H1 (cell line): ENCODE data around the gene AFF4. TPM values are rescaled to one million over a fixed set of nuclear protein-coding genes. Genes with fewer than 3 reads are reported as not detected.
A peak's percentile ranks its signal among the peaks of the same experiment; 100 is the strongest.

Source experiments
- CTCF ChIA-PET: fragments of 300-600 bp; sonication (Branson Sonifier 250); formaldehyde crosslinking; loops from one replicate; lab custom pipeline; 2021; ENCODE audit not compliant: partially characterized antibody; lab: Charles Lee
- POLR2A ChIA-PET: fragments of 300-600 bp; sonication (Branson Sonifier 250); formaldehyde crosslinking; loops from one replicate; lab custom pipeline; 2021; ENCODE audit warnings: inconsistent platforms; ENCODE audit not compliant: partially characterized antibody; lab: Charles Lee
- DNase-seq, 2 experiments: peaks; one replicate each; pipeline versions ENCODE4 v3.0.0 to v3.0.0-alpha.2; 2010 to 2022; ENCODE audit warnings: low spot score in 2 of 2, low read depth in 1 of 2, mixed read lengths in 1 of 2
- FAIRE-seq: peaks from 2 replicates; lab custom pipeline; 2011; peaks lifted over from hg19 to GRCh38; lab: Jason Lieb, UNC
- H2AFZ ChIP-seq: 2 replicates; pipeline ENCODE4 v1.8.1; 2012; ENCODE audit warnings: low read length, inconsistent platforms
- H2AK5ac ChIP-seq: 2 replicates; pipeline ENCODE4 v1.6.1; 2013; ENCODE audit warnings: low read depth, low read length
- H2BK120ac ChIP-seq: replicated peaks from 2 replicates; pipeline ENCODE3; 2013; ENCODE audit warnings: low read depth, low read length, inconsistent platforms
- H2BK12ac ChIP-seq: 2 replicates; pipeline ENCODE4 v1.6.1; 2013; ENCODE audit warnings: low read depth, low read length
- H2BK15ac ChIP-seq: 2 replicates; pipeline ENCODE4 v1.6.1; 2013; ENCODE audit warnings: low read length
- H2BK20ac ChIP-seq: 2 replicates; pipeline ENCODE4 v1.6.1; 2013; ENCODE audit warnings: low read length
- H2BK5ac ChIP-seq: 2 replicates; pipeline ENCODE4 v1.6.1; 2013; ENCODE audit warnings: low read depth, low read length
- H3K14ac ChIP-seq: 2 replicates; pipeline ENCODE4 v1.6.1; 2013; ENCODE audit warnings: inconsistent platforms; ENCODE audit not compliant: insufficient read length
- H3K18ac ChIP-seq: 2 replicates; pipeline ENCODE4 v1.6.1; 2013; ENCODE audit warnings: low read length; ENCODE audit errors: extremely low read depth
- H3K23ac ChIP-seq: 2 replicates; pipeline ENCODE4 v1.6.1; 2013; ENCODE audit warnings: inconsistent platforms; ENCODE audit not compliant: insufficient read length
- H3K23me2 ChIP-seq: 2 replicates; pipeline ENCODE4 v1.6.1; 2013; ENCODE audit warnings: low read depth, low read length
- H3K27ac ChIP-seq: 2 replicates; pipeline ENCODE4 v1.6.1; 2011; ENCODE audit warnings: low read depth, low read length, inconsistent platforms
- H3K27me3 ChIP-seq, 4 experiments: replicated peaks in 1 of 4; 1 replicate in 1 of 4; 2 replicates in 3 of 4; pipeline versions ENCODE4 v1.6.1 to v1.8.1; 2011 to 2013; ENCODE audit warnings: low read length in 3 of 4, mild to moderate bottlenecking in 3 of 4, inconsistent platforms in 2 of 4, mixed read lengths in 2 of 4, moderate library complexity in 1 of 4; ENCODE audit not compliant: control insufficient read depth in 3 of 4, insufficient read depth in 3 of 4; ENCODE audit errors: extremely low read depth in 1 of 4
- H3K36me3 ChIP-seq, 4 experiments: 2 replicates each; pipeline versions ENCODE4 v1.6.1 to v1.8.1; 2011 to 2013; ENCODE audit warnings: mild to moderate bottlenecking in 4 of 4, low read length in 3 of 4, moderate library complexity in 2 of 4, control low read depth in 1 of 4, inconsistent platforms in 1 of 4; ENCODE audit not compliant: insufficient read depth in 4 of 4, control insufficient read depth in 2 of 4
- H3K4ac ChIP-seq: replicated peaks from 2 replicates; pipeline ENCODE3; 2013; ENCODE audit warnings: low read length, low read depth, mixed read lengths, inconsistent platforms; ENCODE audit not compliant: insufficient read length
- H3K4me1 ChIP-seq, 4 experiments: replicated peaks in 1 of 4; 1 replicate in 1 of 4; 2 replicates in 3 of 4; pipeline versions ENCODE4 v1.6.1 to v1.8.1; 2011 to 2013; ENCODE audit warnings: low read length in 3 of 4, inconsistent platforms in 2 of 4, mixed read lengths in 1 of 4; ENCODE audit not compliant: insufficient read depth in 4 of 4, control insufficient read depth in 3 of 4
- H3K4me2 ChIP-seq, 2 experiments: 2 replicates each; pipeline versions ENCODE4 v1.6.1 to v1.8.1; 2011 to 2013; ENCODE audit warnings: low read depth in 2 of 2, low read length in 2 of 2, control low read depth in 1 of 2, inconsistent platforms in 1 of 2, mild to moderate bottlenecking in 1 of 2; ENCODE audit not compliant: insufficient read depth in 1 of 2
- H3K4me3 ChIP-seq, 4 experiments: fragments of 200-600, 300-600 bp in 1 of 4; sonication (generic), shearing (Covaris generic), sonication (Bioruptor Twin) in 1 of 4; 2 replicates each; pipeline versions ENCODE4 v1.5.1 to v1.8.1; 2011 to 2016; ENCODE audit warnings: low read length in 4 of 4, low read depth in 3 of 4, control low read depth in 2 of 4, inconsistent platforms in 2 of 4, mild to moderate bottlenecking in 2 of 4, mixed read lengths in 1 of 4, moderate library complexity in 1 of 4; ENCODE audit not compliant: insufficient read depth in 2 of 4; ENCODE audit errors: extremely low read depth in 1 of 4
- H3K56ac ChIP-seq: replicated peaks from 2 replicates; pipeline ENCODE3; 2013; ENCODE audit warnings: low read depth, mild to moderate bottlenecking, mixed read lengths, low read length, inconsistent platforms; ENCODE audit not compliant: insufficient read length
- H3K79me1 ChIP-seq: 2 replicates; pipeline ENCODE4 v1.6.1; 2013; ENCODE audit warnings: low read depth, low read length, control low read depth
- H3K79me2 ChIP-seq, 2 experiments: 2 replicates each; pipeline versions ENCODE4 v1.6.1 to v1.8.1; 2012 to 2013; ENCODE audit warnings: low read length in 2 of 2, mild to moderate bottlenecking in 2 of 2, inconsistent platforms in 1 of 2; ENCODE audit not compliant: insufficient read depth in 2 of 2, control insufficient read depth in 1 of 2
- H3K9ac ChIP-seq, 4 experiments: replicated peaks in 1 of 4; 1 replicate in 1 of 4; 2 replicates in 3 of 4; pipeline versions ENCODE4 v1.6.1 to v1.8.1; 2011 to 2013; ENCODE audit warnings: low read depth in 3 of 4, low read length in 3 of 4, control low read depth in 2 of 4, mild to moderate bottlenecking in 2 of 4, moderate library complexity in 2 of 4, inconsistent platforms in 1 of 4; ENCODE audit errors: extremely low read depth in 1 of 4
- H3K9me3 ChIP-seq, 2 experiments: 2 replicates each; pipeline versions ENCODE4 v1.6.1 to v1.8.1; 2012 to 2013; ENCODE audit warnings: mild to moderate bottlenecking in 2 of 2, moderate library complexity in 2 of 2, control low read depth in 1 of 2, inconsistent platforms in 1 of 2, low read depth in 1 of 2, low read length in 1 of 2, mixed read lengths in 1 of 2; ENCODE audit not compliant: insufficient read depth in 2 of 2
- H4K20me1 ChIP-seq, 2 experiments: replicated peaks in 1 of 2; 2 replicates each; pipeline versions ENCODE3 to v1.8.1; 2011 to 2013; ENCODE audit warnings: inconsistent platforms in 2 of 2, low read length in 2 of 2, mild to moderate bottlenecking in 1 of 2; ENCODE audit not compliant: insufficient read depth in 2 of 2, control insufficient read depth in 1 of 2
- H4K5ac ChIP-seq: 2 replicates; pipeline ENCODE4 v1.6.1; 2013; ENCODE audit warnings: low read length, low read depth, mixed read lengths, inconsistent platforms; ENCODE audit not compliant: insufficient read length
- H4K8ac ChIP-seq: 2 replicates; pipeline ENCODE4 v1.8.0; 2013; ENCODE audit warnings: mild to moderate bottlenecking, moderate library complexity, low read length, inconsistent platforms; ENCODE audit not compliant: insufficient read depth; ENCODE audit errors: extremely low read depth
- H4K91ac ChIP-seq: replicated peaks from 2 replicates; pipeline ENCODE3; 2013; ENCODE audit warnings: low read length, mixed read lengths, inconsistent platforms; ENCODE audit not compliant: insufficient read length
- BCL11A ChIP-seq, 2 experiments: IDR thresholded peaks; one replicate each; pipeline ENCODE4 v1.6.1; 2011; ENCODE audit warnings: low read depth in 2 of 2, low read length in 2 of 2, mild to moderate bottlenecking in 2 of 2
- BRCA1 ChIP-seq: IDR thresholded peaks from 2 replicates; pipeline ENCODE4 v1.6.1; 2012; ENCODE audit warnings: low read depth, low read length, improper control_type of control experiment
- CEBPB ChIP-seq: IDR thresholded peaks from 2 replicates; pipeline ENCODE4 v1.6.1; 2012; ENCODE audit warnings: low read depth, low read length
- CREB1 ChIP-seq: IDR thresholded peaks from 2 replicates; pipeline ENCODE4 v1.6.1; 2012; ENCODE audit warnings: inconsistent platforms
- HDAC6 ChIP-seq: IDR thresholded peaks from one replicate; pipeline ENCODE4 v1.7.1; 2012; ENCODE audit warnings: low read depth, mild to moderate bottlenecking, inconsistent platforms, low read length, moderate library complexity
- JUND ChIP-seq: IDR thresholded peaks from 2 replicates; pipeline ENCODE4 v1.6.1; 2011; ENCODE audit warnings: mild to moderate bottlenecking, improper control_type of control experiment, low read length
- KDM1A ChIP-seq: fragments of 200-600, 300-600 bp; sonication (generic); IDR thresholded peaks from 2 replicates; pipeline ENCODE4 v1.7.1; 2016; ENCODE audit warnings: mild to moderate bottlenecking, low read length, borderline replicate concordance
- POLR2A ChIP-seq, 2 experiments: IDR thresholded peaks; 1 replicate in 1 of 2; 2 replicates in 1 of 2; pipeline ENCODE4 v1.6.1; 2011; ENCODE audit warnings: low read depth in 2 of 2, low read length in 2 of 2, mild to moderate bottlenecking in 2 of 2; ENCODE audit errors: control extremely low read depth in 1 of 2
- RNF2 ChIP-seq: fragments of 200-900, 300-1000 bp; sonication (generic); IDR thresholded peaks from 2 replicates; pipeline ENCODE4 v1.7.1; 2016; ENCODE audit warnings: borderline replicate concordance, low read depth, mild to moderate bottlenecking, antibody characterized with exemption, low read length; ENCODE audit not compliant: poor library complexity, severe bottlenecking; ENCODE audit errors: missing control alignments
- SAP30 ChIP-seq: fragments of 300-600 bp; sonication (generic); IDR thresholded peaks from 2 replicates; pipeline ENCODE4 v1.7.1; 2012; ENCODE audit warnings: low read length, moderate library complexity, mild to moderate bottlenecking, inconsistent platforms; ENCODE audit not compliant: insufficient read depth, insufficient replicate concordance
- SIRT6 ChIP-seq: IDR thresholded peaks from one replicate; pipeline ENCODE4 v1.7.1; 2012; ENCODE audit warnings: low read length, inconsistent platforms
- SP2 ChIP-seq: IDR thresholded peaks from 2 replicates; pipeline ENCODE4 v1.6.1; 2012; ENCODE audit warnings: mild to moderate bottlenecking, low read length, inconsistent platforms
- TBP ChIP-seq: IDR thresholded peaks from 2 replicates; pipeline ENCODE4 v1.6.1; 2011; ENCODE audit warnings: low read depth, low read length, improper control_type of control experiment
- TEAD4 ChIP-seq: IDR thresholded peaks from 2 replicates; pipeline ENCODE4 v1.6.1; 2012; ENCODE audit warnings: low read depth, low read length, inconsistent platforms, mixed read lengths
- WGBS, 2 experiments: shearing (Covaris generic) in 1 of 2; methylation state at CpG; one replicate each; pipeline versions ENCODE4 v1.1.6 to v1.1.7; 2013 to 2015; ENCODE audit warnings: low lambda C conversion rate in 2 of 2, mixed read lengths in 2 of 2, inconsistent platforms in 1 of 2, low coverage in 1 of 2, missing lambda C conversion rate in 1 of 2; ENCODE audit not compliant: insufficient replicate concordance in 2 of 2, insufficient coverage in 1 of 2, insufficient read length in 1 of 2; ENCODE audit errors: extremely low coverage in 1 of 2, missing lambda C conversion rate in 1 of 2; 5-methylcytosine and 5-hydroxymethylcytosine counted together
- polyA plus RNA-seq, 7 experiments: library from polyadenylated mRNA; depleted of rRNA in 3 of 7; stranded (reverse) in 5 of 7; unstranded in 2 of 7; fragments of >200 nt in 5 of 7; fragments of 200-250 nt in 2 of 7; gene quantifications; 1 replicate in 5 of 7; 2 replicates in 1 of 7; 4 replicates in 1 of 7; pipeline versions ENCODE4 v1.2.1 to v1.2.3, GENCODE V29; 2011 to 2013; ENCODE audit warnings: missing spikeins in 2 of 7, mixed read lengths in 2 of 7
- total RNA-seq: library from RNA; stranded (reverse); fragmentation: NEBNext Ultra II Directional; extraction: Animal tissue kit (Norgen Biotek cat#: 25700); gene quantifications from 2 replicates; pipeline ENCODE4 v1.2.1, GENCODE V29; 2021
- TF ChIP-seq, protein P1 (sequence below): IDR thresholded peaks from 2 replicates; pipeline ENCODE4 v1.6.1; 2012; ENCODE audit warnings: inconsistent platforms

The AFF4 gene
- total and polyA plus RNA-seq, 2 of the 8 experiments (the other 6 are each of a cell fraction or from before 2014, with no cell fraction given): 12.0 to 61.4 TPM

DNA sequence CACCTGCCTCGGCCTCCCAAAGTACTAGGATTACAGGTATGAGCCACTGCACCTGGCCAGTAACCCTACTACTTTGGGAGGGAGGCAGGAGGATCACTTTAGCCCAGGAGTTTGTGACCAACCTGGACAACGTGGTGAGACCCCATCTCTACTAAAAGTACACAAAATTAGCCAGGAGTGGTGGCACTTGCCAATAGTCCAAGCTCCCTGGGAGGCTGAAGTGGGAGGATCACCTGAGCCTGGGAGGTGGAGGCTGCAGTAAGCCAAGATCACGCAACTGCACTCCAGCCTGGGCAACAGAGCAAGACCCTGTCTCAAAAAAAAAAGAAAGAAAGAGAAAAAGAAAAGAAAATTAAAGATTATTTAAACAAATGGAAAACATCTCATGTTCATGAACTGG, 107.4 kb downstream of the AFF4 start:
- CTCF ChIA-PET: interaction anchor here (4.3 to 32.2 kb wide), 2 partner anchors 9 to 26 kb away, joined by 30 to 465 read pairs; partner anchors contain the start of genes GDF9, SHROOM1 and UQCRQ
- no peak overlapping the region for H2AK5ac ChIP-seq
- no peak overlapping the region for H3K9ac ChIP-seq
- no peak overlapping the region for H2AFZ ChIP-seq
- no peaks in the 10 kb centered on the region for H3K27me3 ChIP-seq
- H3K36me3 ChIP-seq: no peaks in the 10 kb centered on the region
- H4K20me1 ChIP-seq: no peaks in the 10 kb centered on the region
- H4K5ac ChIP-seq: no peak overlapping the region
- no peak overlapping the region for H3K14ac ChIP-seq
- no peak overlapping the region for H3K23ac ChIP-seq
- WGBS, 2 experiments: 97% methylated on average over 3 of the region's 3 CpGs; no CpG with 5 or more reads in 1 of the 2 experiments
- no peaks in the 10 kb centered on the region for H3K23me2 ChIP-seq
- POLR2A ChIA-PET: interaction anchor here (1.3 kb wide), 1 partner anchor 33 kb away, joined by 4 read pairs; no protein-coding TSS in a partner anchor
- no peaks in the 10 kb centered on the region for H3K79me1 ChIP-seq
- H3K4me2 ChIP-seq: no peak overlapping the region
- H3K4ac ChIP-seq: no peak overlapping the region
- H2BK20ac ChIP-seq: no peak overlapping the region
- no peak overlapping the region for H2BK15ac ChIP-seq
- no peak overlapping the region for H3K56ac ChIP-seq
- H4K91ac ChIP-seq: no peak overlapping the region
- no peak overlapping the region for H2BK5ac ChIP-seq
- H4K8ac ChIP-seq: no peak overlapping the region
- no peak for FAIRE-seq
- H3K4me3 ChIP-seq: no peak overlapping the region
- no peak overlapping the region for H2BK12ac ChIP-seq
- H3K27ac ChIP-seq: no peak overlapping the region
- DNase-seq: peak in 1 of 2 experiments; percentile 17
- H3K79me2 ChIP-seq: no peaks in the 10 kb centered on the region
- no peaks in the 10 kb centered on the region for H3K9me3 ChIP-seq
- H2BK120ac ChIP-seq: no peak overlapping the region
- peaks cover 0 to 1% (median 0%) of the 10 kb centered on the region in 4 experiments; a peak in 1 of 7 replicates for H3K4me1 ChIP-seq
- no peak overlapping the region for H3K18ac ChIP-seq
- TF ChIP-seq BRCA1 (no peak), KDM1A (no peak), SAP30 (no peak), POLR2A (IDR thresholded peaks at IDR 0.05; ENCODE audit: control extremely low read depth in 1 of 2, low read depth in 2 of 2, low read length in 2 of 2) (no peak), CEBPB (no peak), CREB1 (no peak), TEAD4 (no peak), HDAC6 (no peak), RNF2 (no peak), JUND (no peak), SIRT6 (no peak), TBP (no peak), BCL11A (IDR thresholded peaks at IDR 0.05; ENCODE audit: low read depth in 2 of 2, low read length in 2 of 2) (no peak), SP2 (no peak)
- TF ChIP-seq, protein P1, sequence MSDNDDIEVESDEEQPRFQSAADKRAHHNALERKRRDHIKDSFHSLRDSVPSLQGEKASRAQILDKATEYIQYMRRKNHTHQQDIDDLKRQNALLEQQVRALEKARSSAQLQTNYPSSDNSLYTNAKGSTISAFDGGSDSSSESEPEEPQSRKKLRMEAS: no peak
